CD14-positive monocyte (primary cell): ENCODE results near the gene KIRREL3. TPM values are rescaled to one million over a fixed set of nuclear protein-coding genes. Genes with fewer than 3 reads are reported as not detected.

Experiments used
- DNase-seq, 3 donors: peaks; one replicate each; pipeline ENCODE4 v3.0.0-alpha.2; 2011 to 2022
- H2AFZ ChIP-seq: 2 replicates; pipeline ENCODE4 v1.6.0; 2012; ENCODE audit warnings: mild to moderate bottlenecking, low read depth, low read length, inconsistent platforms; ENCODE audit not compliant: insufficient read depth, poor library complexity, severe bottlenecking
- H3K27ac ChIP-seq, 2 donors: 1 replicate in 1 of 2; 2 replicates in 1 of 2; pipeline ENCODE4 v1.5.1; 2012 to 2013; ENCODE audit warnings: low read length in 2 of 2, control low read depth in 1 of 2, inconsistent platforms in 1 of 2, low read depth in 1 of 2, mild to moderate bottlenecking in 1 of 2
- H3K27me3 ChIP-seq, 2 donors: one replicate each; pipeline versions ENCODE4 v1.6.0 to v1.6.1; 2011 to 2013; ENCODE audit warnings: low read length in 2 of 2; ENCODE audit not compliant: control insufficient read depth in 2 of 2, insufficient read depth in 2 of 2
- H3K36me3 ChIP-seq, 2 donors: replicated peaks in 1 of 2; 1 replicate in 1 of 2; 2 replicates in 1 of 2; pipeline versions ENCODE4 v1.5.1 to v1.6.1; 2012 to 2013; ENCODE audit warnings: low read length in 2 of 2, control low read depth in 1 of 2, inconsistent platforms in 1 of 2, mild to moderate bottlenecking in 1 of 2; ENCODE audit not compliant: insufficient read depth in 2 of 2, control insufficient read depth in 1 of 2
- H3K4me1 ChIP-seq, 2 donors: 1 replicate in 1 of 2; 2 replicates in 1 of 2; pipeline versions ENCODE4 v1.5.1 to v1.6.1; 2012 to 2013; ENCODE audit warnings: low read length in 2 of 2, control low read depth in 1 of 2, inconsistent platforms in 1 of 2, mild to moderate bottlenecking in 1 of 2, moderate library complexity in 1 of 2; ENCODE audit not compliant: insufficient read depth in 2 of 2, control insufficient read depth in 1 of 2
- H3K4me2 ChIP-seq: replicated peaks from 2 replicates; pipeline ENCODE3; 2012; ENCODE audit warnings: low read length, moderate library complexity, mild to moderate bottlenecking; ENCODE audit not compliant: poor library complexity, severe bottlenecking; ENCODE audit errors: extremely low read depth
- H3K4me3 ChIP-seq, 3 experiments: fragments of 200-600 bp in 1 of 3; sonication (generic) in 1 of 3; replicated peaks in 1 of 3; 1 replicate in 2 of 3; 2 replicates in 1 of 3; pipeline ENCODE4 v1.5.1; 2011 to 2013; ENCODE audit warnings: low read length in 3 of 3, mild to moderate bottlenecking in 3 of 3, control low read depth in 2 of 3, low read depth in 2 of 3, inconsistent platforms in 1 of 3, moderate library complexity in 1 of 3
- H3K79me2 ChIP-seq: 2 replicates; pipeline ENCODE4 v1.6.0; 2012; ENCODE audit warnings: mild to moderate bottlenecking, control low read depth, inconsistent platforms, low read length, moderate library complexity; ENCODE audit not compliant: insufficient read depth
- H3K9ac ChIP-seq: 2 replicates; pipeline ENCODE4 v1.6.0; 2017; ENCODE audit warnings: low read length, mild to moderate bottlenecking; ENCODE audit not compliant: insufficient read depth, poor library complexity, severe bottlenecking
- H3K9me3 ChIP-seq, 2 donors: replicated peaks in 1 of 2; 1 replicate in 1 of 2; 2 replicates in 1 of 2; pipeline versions ENCODE4 v1.5.1 to v1.6.1; 2012 to 2013; ENCODE audit warnings: low read length in 2 of 2, control low read depth in 1 of 2; ENCODE audit not compliant: control insufficient read depth in 1 of 2, insufficient read depth in 1 of 2
- H4K20me1 ChIP-seq: 2 replicates; pipeline ENCODE4 v1.6.0; 2012; ENCODE audit warnings: mild to moderate bottlenecking, low read length, control low read depth, moderate library complexity; ENCODE audit not compliant: insufficient read depth
- H3K27ac Mint-ChIP-seq, 7 donors: one replicate each; pipeline ENCODE4 v1.8.0; 2020; ENCODE audit warnings: mild to moderate bottlenecking in 7 of 7, mixed read lengths in 7 of 7, moderate library complexity in 6 of 7, inconsistent platforms in 2 of 7
- H3K27me3 Mint-ChIP-seq, 3 donors: one replicate each; pipeline ENCODE4 v1.8.0; 2021 to 2022; ENCODE audit warnings: low read depth in 3 of 3, mild to moderate bottlenecking in 3 of 3, mixed read lengths in 3 of 3, moderate library complexity in 3 of 3, inconsistent platforms in 1 of 3
- H3K36me3 Mint-ChIP-seq, 2 donors: one replicate each; pipeline ENCODE4 v1.8.0; 2020; ENCODE audit warnings: mixed read lengths in 2 of 2, inconsistent platforms in 1 of 2, mild to moderate bottlenecking in 1 of 2
- H3K4me1 Mint-ChIP-seq: one replicate; pipeline ENCODE4 v1.8.0; 2020; ENCODE audit warnings: mild to moderate bottlenecking, mixed read lengths
- H3K4me3 Mint-ChIP-seq, 2 donors: one replicate each; pipeline ENCODE4 v1.8.0; 2020; ENCODE audit warnings: mild to moderate bottlenecking in 2 of 2, mixed read lengths in 2 of 2, moderate library complexity in 1 of 2
- H3K9me3 Mint-ChIP-seq, 7 donors: one replicate each; pipeline ENCODE4 v1.8.0; 2020 to 2022; ENCODE audit warnings: mixed read lengths in 7 of 7, mild to moderate bottlenecking in 6 of 7, moderate library complexity in 6 of 7, inconsistent platforms in 2 of 7
- WGBS: methylation state at CpG from one replicate; pipeline ENCODE4 v1.1.5; 2013; ENCODE audit warnings: missing lambda C conversion rate; ENCODE audit not compliant: insufficient coverage; 5-methylcytosine and 5-hydroxymethylcytosine counted together
- intact Hi-C, 2 donors: fragments of 100-400 bp; cut with micrococcal nuclease; formaldehyde crosslinking; loops; one replicate each; pipeline versions ENCODE4 v1.15.0 to v1.15.1; 2023
- polyA plus RNA-seq, 3 donors: library from polyadenylated mRNA; depleted of rRNA in 1 of 3; unstranded in 2 of 3; stranded (reverse) in 1 of 3; fragments of 300-500 nt in 2 of 3; fragments of >200 nt in 1 of 3; fragmentation: Illumina TruSeq in 2 of 3; gene quantifications; 1 replicate in 2 of 3; 2 replicates in 1 of 3; pipeline ENCODE4 v1.2.3, GENCODE V29; 2012 to 2021
- TF ChIP-seq, protein P1 (sequence below): fragments of 200-600 bp; IDR thresholded peaks from one replicate; pipeline ENCODE4 v1.8.0; 2022; ENCODE audit warnings: antibody characterized with exemption, mild to moderate bottlenecking

Gene KIRREL3
- polyA plus RNA-seq, 3 donors: not detected

DNA sequence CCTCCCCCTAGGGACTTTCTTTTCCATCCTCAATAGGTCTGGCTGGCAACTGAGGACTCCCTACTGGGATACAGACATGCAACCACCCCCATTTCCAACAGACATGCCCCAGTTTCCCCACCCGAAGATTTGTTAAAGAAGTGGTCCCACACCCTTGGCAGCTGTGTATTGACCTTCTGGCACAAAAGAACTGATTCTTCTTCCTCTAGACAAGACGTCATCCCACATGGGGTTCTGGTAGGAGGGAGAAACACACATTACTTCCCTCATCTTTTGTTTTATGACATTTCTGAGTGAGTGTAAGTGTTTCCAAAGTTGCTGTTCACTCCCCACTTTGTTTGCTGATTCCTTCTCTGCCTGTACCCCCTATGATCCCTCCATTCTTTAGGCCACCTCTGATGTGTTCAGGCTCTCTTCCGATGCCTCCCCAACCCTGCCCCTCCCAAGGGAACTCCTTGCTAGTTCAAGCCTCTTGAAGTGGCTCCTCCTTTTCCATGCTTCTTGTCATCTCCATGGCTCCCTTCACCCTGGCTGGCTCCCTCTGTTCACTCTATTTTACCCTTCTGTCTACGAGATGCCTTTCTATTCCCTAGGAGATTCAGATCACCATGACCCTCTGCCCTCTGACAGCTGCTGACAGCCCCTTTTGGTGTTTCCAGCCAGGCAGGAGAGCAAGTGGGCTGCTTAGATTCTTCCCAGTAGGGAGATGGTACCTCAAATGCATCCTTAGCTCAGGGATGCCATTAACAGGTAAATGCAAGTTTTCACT is 4.3 kb downstream of the KIRREL3 start:
- peaks cover 0 to 2% (median 0%) of the 10 kb centered on the region in 7 donors for H3K9me3 Mint-ChIP-seq
- peaks cover 9 to 18% (median 12%) of the 10 kb centered on the region in 3 donors for H3K27me3 Mint-ChIP-seq
- H3K27me3 ChIP-seq: peaks cover 30 to 59% of the 10 kb centered on the region in 2 donors
- H3K79me2 ChIP-seq: no peaks in the 10 kb centered on the region
- TF ChIP-seq, protein P1, sequence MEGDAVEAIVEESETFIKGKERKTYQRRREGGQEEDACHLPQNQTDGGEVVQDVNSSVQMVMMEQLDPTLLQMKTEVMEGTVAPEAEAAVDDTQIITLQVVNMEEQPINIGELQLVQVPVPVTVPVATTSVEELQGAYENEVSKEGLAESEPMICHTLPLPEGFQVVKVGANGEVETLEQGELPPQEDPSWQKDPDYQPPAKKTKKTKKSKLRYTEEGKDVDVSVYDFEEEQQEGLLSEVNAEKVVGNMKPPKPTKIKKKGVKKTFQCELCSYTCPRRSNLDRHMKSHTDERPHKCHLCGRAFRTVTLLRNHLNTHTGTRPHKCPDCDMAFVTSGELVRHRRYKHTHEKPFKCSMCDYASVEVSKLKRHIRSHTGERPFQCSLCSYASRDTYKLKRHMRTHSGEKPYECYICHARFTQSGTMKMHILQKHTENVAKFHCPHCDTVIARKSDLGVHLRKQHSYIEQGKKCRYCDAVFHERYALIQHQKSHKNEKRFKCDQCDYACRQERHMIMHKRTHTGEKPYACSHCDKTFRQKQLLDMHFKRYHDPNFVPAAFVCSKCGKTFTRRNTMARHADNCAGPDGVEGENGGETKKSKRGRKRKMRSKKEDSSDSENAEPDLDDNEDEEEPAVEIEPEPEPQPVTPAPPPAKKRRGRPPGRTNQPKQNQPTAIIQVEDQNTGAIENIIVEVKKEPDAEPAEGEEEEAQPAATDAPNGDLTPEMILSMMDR: no peak
- H3K36me3 Mint-ChIP-seq: no peaks in the 10 kb centered on the region
- H3K36me3 ChIP-seq: no peaks in the 10 kb centered on the region
- intact Hi-C loops: no loop called here
- H3K4me3 ChIP-seq: no peak overlapping the region
- no peak overlapping the region for H3K4me3 Mint-ChIP-seq
- no peak overlapping the region for H2AFZ ChIP-seq
- H3K27ac ChIP-seq: no peak overlapping the region
- peak overlapping the region in 1 of 7 donors; percentile 70 for H3K27ac Mint-ChIP-seq
- H4K20me1 ChIP-seq: no peaks in the 10 kb centered on the region
- no peak overlapping the region for H3K4me2 ChIP-seq
- H3K9me3 ChIP-seq: peaks cover 0 to 12% of the 10 kb centered on the region in 2 donors
- no peak overlapping the region for H3K9ac ChIP-seq
- 54% methylated on average over 2 of the region's 4 CpGs for WGBS
- H3K4me1 ChIP-seq: peaks cover 0 to 4% of the 10 kb centered on the region in 2 donors
- no peak for DNase-seq
- no peaks in the 10 kb centered on the region for H3K4me1 Mint-ChIP-seq

DNA sequence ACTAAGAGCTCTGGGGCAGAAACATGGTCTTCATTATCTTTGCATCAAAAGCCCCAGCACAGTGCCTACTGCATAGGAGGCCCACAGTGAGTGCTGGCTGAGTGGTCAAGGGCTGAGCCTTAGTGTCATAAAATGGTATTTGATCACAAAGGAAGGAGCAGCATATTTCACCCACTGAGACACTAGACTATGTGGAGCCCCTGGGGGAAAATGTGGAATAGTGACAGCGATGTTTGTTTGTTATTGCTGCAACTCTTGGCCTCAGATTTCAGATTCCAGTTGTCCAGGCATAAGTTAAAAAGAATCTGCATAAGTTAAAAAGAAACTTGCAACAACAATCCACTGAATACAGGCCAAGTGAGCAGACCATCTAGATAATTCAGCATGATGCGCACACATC is 7.0 kb downstream of the KIRREL3 start:
- 100% methylated on average over 1 of the region's 2 CpGs for WGBS
- TF ChIP-seq, protein P1: no peak
- H2AFZ ChIP-seq: no peak overlapping the region

More for the DNA sequence above, 7.0 kb downstream of the KIRREL3 start:
- Mint-ChIP-seq H3K9me3 (peaks cover 0 to 2% (median 0%) of the 10 kb centered on the region in 7 donors), H3K4me3 (no peak overlapping the region), H3K36me3 (no peaks in the 10 kb centered on the region), H3K4me1 (no peaks in the 10 kb centered on the region), H3K27me3 (peaks cover 14 to 26% (median 17%) of the 10 kb centered on the region in 3 donors), H3K27ac (no peak overlapping the region)
- no peak for DNase-seq
- H3K4me1 ChIP-seq: no peaks in the 10 kb centered on the region
- H3K4me3 ChIP-seq: no peak overlapping the region
- H3K27ac ChIP-seq: no peak overlapping the region
- no peaks in the 10 kb centered on the region for H3K36me3 ChIP-seq
- H3K9ac ChIP-seq: no peak overlapping the region
- no peaks in the 10 kb centered on the region for H4K20me1 ChIP-seq
- no peaks in the 10 kb centered on the region for H3K9me3 ChIP-seq
- H3K4me2 ChIP-seq: no peak overlapping the region
- no peaks in the 10 kb centered on the region for H3K79me2 ChIP-seq
- peaks cover 5 to 34% of the 10 kb centered on the region in 2 donors for H3K27me3 ChIP-seq
- intact Hi-C loops: no loop called here
